Ishikawa (cell line): Measurements from ENCODE around the gene MYBPC2.

Source experiments
- CEBPB ChIP-seq: IDR thresholded peaks from 2 replicates; pipeline ENCODE4 v1.6.1; 2012
- CREB1 ChIP-seq: IDR thresholded peaks from 2 replicates; pipeline ENCODE4 v1.6.1; 2012; ENCODE audit warnings: low read depth
- EGR1 ChIP-seq: IDR thresholded peaks from 2 replicates; pipeline ENCODE4 v1.6.1; 2012
- EP300 ChIP-seq: IDR thresholded peaks from 2 replicates; pipeline ENCODE4 v1.6.1; 2012; ENCODE audit warnings: borderline replicate concordance
- FOXM1 ChIP-seq: IDR thresholded peaks from 2 replicates; pipeline ENCODE4 v1.6.1; 2012; ENCODE audit warnings: low read depth, borderline replicate concordance
- NFIC ChIP-seq: IDR thresholded peaks from 2 replicates; pipeline ENCODE4 v1.6.1; 2012
- RAD21 ChIP-seq: IDR thresholded peaks from 2 replicates; pipeline ENCODE4 v1.6.1; 2012; ENCODE audit warnings: low read depth
- REST ChIP-seq: IDR thresholded peaks from 2 replicates; pipeline ENCODE4 v1.6.1; 2012; ENCODE audit warnings: low read depth, mild to moderate bottlenecking
- TAF1 ChIP-seq: IDR thresholded peaks from 2 replicates; pipeline ENCODE4 v1.6.1; 2012; ENCODE audit warnings: low read depth, mild to moderate bottlenecking
- TCF12 ChIP-seq: IDR thresholded peaks from 2 replicates; pipeline ENCODE4 v1.6.1; 2012; ENCODE audit warnings: low read depth
- TEAD4 ChIP-seq: IDR thresholded peaks from 2 replicates; pipeline ENCODE4 v1.6.1; 2012
- YY1 ChIP-seq: IDR thresholded peaks from 2 replicates; pipeline ENCODE4 v1.6.1; 2012; ENCODE audit warnings: low read depth
- ZBTB7A ChIP-seq: IDR thresholded peaks from 2 replicates; pipeline ENCODE4 v1.6.1; 2012; ENCODE audit warnings: low read depth
- TF ChIP-seq, protein P1 (sequence below): IDR thresholded peaks from 2 replicates; pipeline ENCODE4 v1.6.1; 2012

Gene MYBPC2

GRCh38 chr19:50506700-50507099 is 74.0 kb downstream of the MYBPC2 start:
- TF ChIP-seq EGR1: no peak
- no peak for TF ChIP-seq REST

GRCh38 chr19:50507376-50507775 is 74.7 kb downstream of the MYBPC2 start:
- TF ChIP-seq NFIC: no peak

- TF ChIP-seq EGR1 (no peak), TAF1 (no peak), REST (no peak), TCF12 (no peak), EP300 (no peak), ZBTB7A (no peak)
- TF ChIP-seq, protein P1, sequence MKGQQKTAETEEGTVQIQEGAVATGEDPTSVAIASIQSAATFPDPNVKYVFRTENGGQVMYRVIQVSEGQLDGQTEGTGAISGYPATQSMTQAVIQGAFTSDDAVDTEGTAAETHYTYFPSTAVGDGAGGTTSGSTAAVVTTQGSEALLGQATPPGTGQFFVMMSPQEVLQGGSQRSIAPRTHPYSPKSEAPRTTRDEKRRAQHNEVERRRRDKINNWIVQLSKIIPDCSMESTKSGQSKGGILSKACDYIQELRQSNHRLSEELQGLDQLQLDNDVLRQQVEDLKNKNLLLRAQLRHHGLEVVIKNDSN: no peak
Observed at GRCh38 chr19:50508843-50509190, 76.1 kb downstream of the MYBPC2 start.

- TF ChIP-seq TCF12 (no peak), CREB1 (no peak), EP300 (no peak), FOXM1 (no peak), TEAD4 (no peak), REST (no peak), CEBPB (no peak), RAD21 (no peak), NFIC (no peak), EGR1 (no peak), ZBTB7A (no peak), YY1 (no peak)
Observed at GRCh38 chr19:50509366-50509765, 76.7 kb downstream of the MYBPC2 start.

DNA sequence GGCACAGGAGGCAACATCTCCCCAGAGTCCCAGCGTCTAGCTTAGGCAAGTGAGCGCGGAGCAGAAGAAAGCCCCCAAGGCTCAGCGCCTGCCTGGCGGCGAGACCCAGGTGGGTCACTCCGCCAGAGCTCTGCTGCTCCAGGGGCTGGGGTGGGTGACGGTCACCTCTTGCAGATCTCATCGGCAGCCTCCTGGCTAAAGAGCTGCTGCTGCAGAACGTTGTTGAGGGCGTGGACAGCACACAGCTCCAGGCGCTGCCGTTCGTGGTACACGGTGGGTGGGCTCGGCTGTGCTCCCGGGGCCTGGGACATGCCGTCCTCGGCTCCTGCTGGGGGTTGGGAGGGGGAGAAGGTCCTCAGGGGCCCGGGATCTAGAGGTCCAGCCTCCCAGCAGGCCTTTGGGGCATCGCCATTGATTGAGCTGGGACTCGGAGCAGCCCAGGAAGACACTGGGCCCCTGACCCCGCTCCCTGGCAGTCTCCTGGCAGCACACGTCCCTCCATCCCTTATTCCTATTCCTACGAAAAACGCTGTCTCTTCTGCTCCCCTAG is 77.5 kb downstream of the MYBPC2 start:
- no peak for TF ChIP-seq TCF12
- TF ChIP-seq EGR1: no peak
- no peak for TF ChIP-seq RAD21
- no peak for TF ChIP-seq ZBTB7A
- no peak for TF ChIP-seq CEBPB
- TF ChIP-seq REST: no peak
- no peak for TF ChIP-seq NFIC
- TF ChIP-seq EP300: no peak
- TF ChIP-seq, protein P1: no peak
- TF ChIP-seq CREB1: no peak
- TF ChIP-seq FOXM1: no peak
